ENCODE measurements around the gene SHCBP1. TPM values are rescaled to one million over a fixed set of nuclear protein-coding genes. Genes with fewer than 3 reads are reported as not detected.

SHCBP1 gene
- total and polyA plus RNA-seq, 2 of the 13 experiments (the other 11 are each of a cell fraction or from before 2014, with no cell fraction given), result 15.7 to 33.0 TPM

DNA sequence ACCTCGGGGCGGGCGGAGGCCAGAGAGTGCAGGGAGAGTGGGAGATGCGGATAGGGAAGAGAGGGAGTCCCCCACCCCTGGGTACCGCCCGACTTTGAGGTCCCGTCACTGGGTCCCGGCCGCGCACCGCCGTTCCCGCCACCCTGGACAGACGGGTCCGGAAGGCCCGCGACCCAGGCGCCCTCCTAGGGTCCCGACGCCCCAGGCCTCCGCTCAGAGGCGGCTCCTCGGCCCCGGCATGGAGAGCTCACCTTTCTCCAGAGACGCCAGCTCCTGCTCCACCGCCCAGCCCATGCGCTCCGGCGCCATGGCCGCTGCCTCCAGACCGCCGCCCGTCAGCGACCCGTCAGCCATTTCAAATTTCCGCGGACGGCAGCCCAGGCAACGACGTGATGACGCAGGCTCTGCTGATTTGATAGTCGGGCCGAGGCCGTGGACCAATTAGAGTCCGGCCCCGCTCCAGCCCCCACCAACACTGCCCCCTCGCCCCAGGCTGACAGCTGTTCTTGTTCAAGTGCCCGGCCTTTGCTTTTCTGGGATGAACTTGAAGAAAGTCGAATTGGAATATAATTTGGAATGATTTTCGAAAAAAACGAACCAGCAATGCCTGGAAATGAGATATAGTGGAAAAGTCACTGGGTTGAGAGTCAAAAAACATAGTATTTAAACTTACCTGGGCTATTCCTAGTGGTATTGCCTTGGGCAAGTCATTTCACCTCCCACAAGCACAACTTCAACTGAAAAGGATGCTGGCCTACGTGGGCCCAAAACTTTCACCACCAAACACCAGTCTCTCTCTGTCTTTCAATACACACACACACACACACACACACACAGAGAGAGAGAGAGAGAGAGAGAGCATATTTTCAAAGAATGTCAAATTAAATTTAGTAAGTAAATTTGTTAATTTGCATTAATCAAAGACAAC, at the start of gene SHCBP1 (continued):
- no peak for TF ChIP-seq CBX2 (IDR thresholded peaks at IDR 0.05; ENCODE audit: low read depth, low read length)
- TF ChIP-seq CBX2 (CRISPR knock-in tag; IDR thresholded peaks at IDR 0.05; ENCODE audit: low read depth), result no peak; the same call in 1 of the 2 replicates
- no peak for TF ChIP-seq ZNF282 (IDR thresholded peaks at IDR 0.05; ENCODE audit: partially characterized antibody)
- TF ChIP-seq ZNF605 (CRISPR knock-in tag; IDR thresholded peaks at IDR 0.05), result peak; percentile 74; the same call in 1 of the 2 replicates
- TF ChIP-seq ZNF563 (CRISPR knock-in tag; IDR thresholded peaks at IDR 0.05), result no peak
- TF ChIP-seq, protein P1, sequence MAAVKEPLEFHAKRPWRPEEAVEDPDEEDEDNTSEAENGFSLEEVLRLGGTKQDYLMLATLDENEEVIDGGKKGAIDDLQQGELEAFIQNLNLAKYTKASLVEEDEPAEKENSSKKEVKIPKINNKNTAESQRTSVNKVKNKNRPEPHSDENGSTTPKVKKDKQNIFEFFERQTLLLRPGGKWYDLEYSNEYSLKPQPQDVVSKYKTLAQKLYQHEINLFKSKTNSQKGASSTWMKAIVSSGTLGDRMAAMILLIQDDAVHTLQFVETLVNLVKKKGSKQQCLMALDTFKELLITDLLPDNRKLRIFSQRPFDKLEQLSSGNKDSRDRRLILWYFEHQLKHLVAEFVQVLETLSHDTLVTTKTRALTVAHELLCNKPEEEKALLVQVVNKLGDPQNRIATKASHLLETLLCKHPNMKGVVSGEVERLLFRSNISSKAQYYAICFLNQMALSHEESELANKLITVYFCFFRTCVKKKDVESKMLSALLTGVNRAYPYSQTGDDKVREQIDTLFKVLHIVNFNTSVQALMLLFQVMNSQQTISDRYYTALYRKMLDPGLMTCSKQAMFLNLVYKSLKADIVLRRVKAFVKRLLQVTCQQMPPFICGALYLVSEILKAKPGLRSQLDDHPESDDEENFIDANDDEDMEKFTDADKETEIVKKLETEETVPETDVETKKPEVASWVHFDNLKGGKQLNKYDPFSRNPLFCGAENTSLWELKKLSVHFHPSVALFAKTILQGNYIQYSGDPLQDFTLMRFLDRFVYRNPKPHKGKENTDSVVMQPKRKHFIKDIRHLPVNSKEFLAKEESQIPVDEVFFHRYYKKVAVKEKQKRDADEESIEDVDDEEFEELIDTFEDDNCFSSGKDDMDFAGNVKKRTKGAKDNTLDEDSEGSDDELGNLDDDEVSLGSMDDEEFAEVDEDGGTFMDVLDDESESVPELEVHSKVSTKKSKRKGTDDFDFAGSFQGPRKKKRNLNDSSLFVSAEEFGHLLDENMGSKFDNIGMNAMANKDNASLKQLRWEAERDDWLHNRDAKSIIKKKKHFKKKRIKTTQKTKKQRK (IDR thresholded peaks at IDR 0.05; ENCODE audit: low read length), result no peak
- TF ChIP-seq, protein P2, sequence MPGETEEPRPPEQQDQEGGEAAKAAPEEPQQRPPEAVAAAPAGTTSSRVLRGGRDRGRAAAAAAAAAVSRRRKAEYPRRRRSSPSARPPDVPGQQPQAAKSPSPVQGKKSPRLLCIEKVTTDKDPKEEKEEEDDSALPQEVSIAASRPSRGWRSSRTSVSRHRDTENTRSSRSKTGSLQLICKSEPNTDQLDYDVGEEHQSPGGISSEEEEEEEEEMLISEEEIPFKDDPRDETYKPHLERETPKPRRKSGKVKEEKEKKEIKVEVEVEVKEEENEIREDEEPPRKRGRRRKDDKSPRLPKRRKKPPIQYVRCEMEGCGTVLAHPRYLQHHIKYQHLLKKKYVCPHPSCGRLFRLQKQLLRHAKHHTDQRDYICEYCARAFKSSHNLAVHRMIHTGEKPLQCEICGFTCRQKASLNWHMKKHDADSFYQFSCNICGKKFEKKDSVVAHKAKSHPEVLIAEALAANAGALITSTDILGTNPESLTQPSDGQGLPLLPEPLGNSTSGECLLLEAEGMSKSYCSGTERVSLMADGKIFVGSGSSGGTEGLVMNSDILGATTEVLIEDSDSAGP (CRISPR knock-in tag; IDR thresholded peaks at IDR 0.05; ENCODE audit: borderline replicate concordance), result peak; percentile 72; the same call in 1 of the 2 replicates
- no peak for TF ChIP-seq POLR2AphosphoS2 (IDR thresholded peaks at IDR 0.05; ENCODE audit: low read depth, low read length)
- no peak for TF ChIP-seq TBL1XR1 (IDR thresholded peaks at IDR 0.05; ENCODE audit: borderline replicate concordance, low read length, partially characterized antibody)
- no peak for TF ChIP-seq HNRNPH1 (optimal IDR thresholded peaks at IDR 0.05; ENCODE audit: low read depth, low read length)
- no peak for TF ChIP-seq ZNF850 (CRISPR knock-in tag; conservative IDR thresholded peaks at IDR 0.05)
- no peak for TF ChIP-seq ATM (IDR thresholded peaks at IDR 0.05; ENCODE audit: borderline replicate concordance)
- TF ChIP-seq AKAP8 (CRISPR knock-in tag; IDR thresholded peaks at IDR 0.05), result peak; percentile 74; the same call in 1 of the 2 replicates
- no peak for TF ChIP-seq SNRNP70 (IDR thresholded peaks at IDR 0.05; ENCODE audit: low read depth, low read length)
- TF ChIP-seq, protein P3, sequence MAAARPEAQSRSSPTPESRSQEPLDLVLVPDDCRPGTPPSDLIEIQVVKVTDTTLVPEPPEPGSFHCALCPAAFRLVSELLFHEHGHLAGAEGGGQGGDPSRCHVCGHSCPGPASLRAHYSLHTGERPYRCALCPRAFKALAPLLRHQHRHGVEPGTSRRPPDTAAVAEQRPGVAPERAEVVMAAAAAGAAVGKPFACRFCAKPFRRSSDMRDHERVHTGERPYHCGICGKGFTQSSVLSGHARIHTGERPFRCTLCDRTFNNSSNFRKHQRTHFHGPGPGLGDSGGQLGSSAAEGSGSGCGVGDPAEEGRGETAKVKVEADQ (CRISPR knock-in tag; IDR thresholded peaks at IDR 0.05; ENCODE audit: borderline replicate concordance), result peak; percentile 32; the same call in 1 of the 2 replicates
- TF ChIP-seq ZNF263 (CRISPR knock-in tag; IDR thresholded peaks at IDR 0.05), result peak; percentile 34; the same call in 1 of the 2 replicates
- TF ChIP-seq MIER2 (CRISPR knock-in tag; IDR thresholded peaks at IDR 0.05), result no peak; the same call in 1 of the 2 replicates
- TF ChIP-seq DNMT1 (CRISPR knock-in tag; IDR thresholded peaks at IDR 0.05), result peak; percentile 45; the same call in 1 of the 2 replicates
- 0 out of 2 replicates have a peak, but pooled peaks have one; percentile 26 for TF ChIP-seq ZSCAN9 (CRISPR knock-in tag; IDR thresholded peaks at IDR 0.05; ENCODE audit: borderline replicate concordance)
- no peak for TF ChIP-seq MATR3 (CRISPR knock-in tag; IDR thresholded peaks at IDR 0.05)
- TF ChIP-seq ZNF557 (CRISPR knock-in tag; IDR thresholded peaks at IDR 0.05), result peak; percentile 51; the same call in 1 of the 2 replicates
- TF ChIP-seq ZNF12 (CRISPR knock-in tag; IDR thresholded peaks at IDR 0.05), result no peak
- no peak; the same call in 1 of the 2 replicates for TF ChIP-seq ONECUT2 (CRISPR knock-in tag; IDR thresholded peaks at IDR 0.05)
- TF ChIP-seq AHR (CRISPR knock-in tag; IDR thresholded peaks at IDR 0.05), result no peak
- TF ChIP-seq PAX8 (CRISPR knock-in tag; IDR thresholded peaks at IDR 0.05; ENCODE audit: borderline replicate concordance), result no peak; the same call in 1 of the 2 replicates
- no peak for TF ChIP-seq NR3C1 (CRISPR knock-in tag; IDR thresholded peaks at IDR 0.05)

All from HepG2 (cell line).